HepG2 (cell line): ENCODE data around the gene RTN1. TPM values are rescaled to one million over a fixed set of nuclear protein-coding genes. Genes with fewer than 3 reads are reported as not detected.

Experiments
- ATAC-seq: fragments of 200-7000 bp; cut with Tn5 transposase; 3 replicates; pipeline ENCODE4 v1.9.1; 2020; ENCODE audit warnings: mild to moderate bottlenecking, moderate library complexity
- BruUV-seq: library from RNA; stranded (reverse); fragments of 400-500 nt; replicated peaks from 2 replicates; lab custom pipeline; 2021; lab: Mats Ljungman, UMichigan
- CTCF ChIA-PET: fragments of 300-600 bp; formaldehyde crosslinking; extraction: SDS; loops from one replicate; lab custom pipeline; 2021; ENCODE audit warnings: low total read pairs, inconsistent platforms, low intra/inter-chr PET ratio; lab: Yijun Ruan, JAX
- POLR2A ChIA-PET: fragments of 350-600 bp; sonication (Branson Sonifier 250); formaldehyde crosslinking; loops from one replicate; lab custom pipeline; 2020; ENCODE audit warnings: antibody characterized with exemption, inconsistent platforms; lab: Yijun Ruan, JAX
- DNase-seq: peaks from one replicate; pipeline ENCODE4 v3.0.0-alpha.2; 2015; ENCODE audit warnings: low spot score
- FAIRE-seq: peaks from 3 replicates; lab custom pipeline; 2011; peaks lifted over from hg19 to GRCh38; lab: Jason Lieb, UNC
- H2AFZ ChIP-seq: one replicate; pipeline ENCODE4 v1.6.1; 2011; ENCODE audit warnings: low read length, inconsistent platforms
- H3K27ac ChIP-seq: fragments of 300-600 bp; 3 replicates; pipeline ENCODE4 v1.8.0; 2011; ENCODE audit warnings: mixed run types, mild to moderate bottlenecking, mixed read lengths, low read length, inconsistent platforms; ENCODE audit not compliant: insufficient read depth; ENCODE audit errors: extremely low read length
- H3K27me3 ChIP-seq, 2 experiments: fragments of 200-600 bp in 1 of 2; 2 replicates in 1 of 2; 3 replicates in 1 of 2; pipeline versions ENCODE4 v1.6.0 to v1.8.0; 2011; ENCODE audit warnings: low read length in 2 of 2, mild to moderate bottlenecking in 2 of 2, moderate library complexity in 2 of 2, inconsistent platforms in 1 of 2; ENCODE audit not compliant: insufficient read depth in 2 of 2, control insufficient read depth in 1 of 2
- H3K36me3 ChIP-seq, 2 experiments: fragments of 200-600 bp in 1 of 2; replicated peaks in 1 of 2; 2 replicates in 1 of 2; 3 replicates in 1 of 2; pipeline versions ENCODE4 v1.5.1 to v1.8.0; 2011; ENCODE audit warnings: low read length in 2 of 2, inconsistent platforms in 1 of 2; ENCODE audit not compliant: insufficient read depth in 2 of 2, control insufficient read depth in 1 of 2
- H3K4me1 ChIP-seq: 2 replicates; pipeline ENCODE4 v1.5.1; 2012; ENCODE audit warnings: low read length, inconsistent platforms; ENCODE audit not compliant: insufficient read depth
- H3K4me2 ChIP-seq: 2 replicates; pipeline ENCODE4 v1.6.0; 2011; ENCODE audit warnings: low read depth, low read length, inconsistent platforms
- H3K4me3 ChIP-seq, 3 experiments: fragments of 200-600 bp in 1 of 3; sonication (generic), shearing (Covaris generic) in 1 of 3; replicated peaks in 1 of 3; 2 replicates each; pipeline ENCODE4 v1.5.1; 2011 to 2016; ENCODE audit warnings: low read length in 3 of 3, inconsistent platforms in 2 of 3, low read depth in 2 of 3, mild to moderate bottlenecking in 2 of 3, control low read depth in 1 of 3, mixed read lengths in 1 of 3; ENCODE audit not compliant: insufficient read depth in 1 of 3
- H3K79me2 ChIP-seq: one replicate; pipeline ENCODE4 v1.6.1; 2011; ENCODE audit warnings: low read length, inconsistent platforms; ENCODE audit not compliant: insufficient read depth
- H3K9ac ChIP-seq: 2 replicates; pipeline ENCODE4 v1.6.0; 2011; ENCODE audit warnings: mild to moderate bottlenecking, low read depth, low read length, inconsistent platforms; ENCODE audit not compliant: insufficient read depth
- H3K9me3 ChIP-seq: 2 replicates; pipeline ENCODE4 v1.5.1; 2012; ENCODE audit warnings: mild to moderate bottlenecking, low read length
- H4K20me1 ChIP-seq: 2 replicates; pipeline ENCODE4 v1.6.0; 2011; ENCODE audit warnings: inconsistent platforms, mild to moderate bottlenecking, low read length, moderate library complexity; ENCODE audit not compliant: insufficient read depth
- GATA4 ChIP-seq: sonication (generic); IDR thresholded peaks from 2 replicates; pipeline ENCODE4 v1.6.1; 2016; ENCODE audit warnings: antibody characterized with exemption, low read depth, borderline replicate concordance
- HMG20A ChIP-seq: IDR thresholded peaks from 2 replicates; pipeline ENCODE4 v1.6.1; 2016; ENCODE audit warnings: borderline replicate concordance
- HNRNPL ChIP-seq: fragments of 200-400 bp; formaldehyde crosslinking; IDR thresholded peaks from 2 replicates; pipeline ENCODE4 v1.6.1; 2017; ENCODE audit warnings: mild to moderate bottlenecking, low read depth, low read length
- RARA ChIP-seq: IDR thresholded peaks from 2 replicates; pipeline ENCODE4 v1.6.1; 2016; ENCODE audit warnings: missing genetic modification reagents, missing compliant biosample characterization
- RCOR2 ChIP-seq: IDR thresholded peaks from 2 replicates; pipeline ENCODE4 v1.6.1; 2016; ENCODE audit warnings: missing biosample characterization, missing genetic modification reagents
- RFXANK ChIP-seq: IDR thresholded peaks from 2 replicates; pipeline ENCODE4 v1.6.1; 2016
- SAFB2 ChIP-seq: sonication (generic); formaldehyde crosslinking; IDR thresholded peaks from 2 replicates; pipeline ENCODE4 v1.5.1; 2020; ENCODE audit warnings: missing genetic modification reagents, low read depth, mild to moderate bottlenecking, borderline replicate concordance
- SIN3B ChIP-seq: fragments of 150-350 bp; IDR thresholded peaks from 2 replicates; pipeline ENCODE4 v1.6.1; 2014; ENCODE audit warnings: low read length
- SOX6 ChIP-seq, 2 experiments: fragments of 450-650 bp in 1 of 2; sonication (generic) in 1 of 2; formaldehyde crosslinking in 1 of 2; IDR thresholded peaks; 2 replicates each; pipeline versions ENCODE4 v1.4.0 to v1.6.1; 2017 to 2020; ENCODE audit warnings: antibody characterized with exemption in 1 of 2, mild to moderate bottlenecking in 1 of 2, missing genetic modification reagents in 1 of 2
- SRSF4 ChIP-seq: fragments of 200-400 bp; formaldehyde crosslinking; IDR thresholded peaks from one replicate; pipeline ENCODE4 v1.6.1; 2018; ENCODE audit warnings: mild to moderate bottlenecking, low read depth, low read length, moderate library complexity; ENCODE audit not compliant: poor library complexity, severe bottlenecking
- ZBTB7B ChIP-seq: sonication (generic); formaldehyde crosslinking; IDR thresholded peaks from 2 replicates; pipeline ENCODE4 v1.4.0; 2020; ENCODE audit warnings: missing genetic modification reagents
- ZNF264 ChIP-seq: sonication (generic); formaldehyde crosslinking; IDR thresholded peaks from 2 replicates; pipeline ENCODE4 v1.4.0; 2020; ENCODE audit warnings: missing genetic modification reagents
- ZNF570 ChIP-seq: sonication (generic); formaldehyde crosslinking; IDR thresholded peaks from 2 replicates; pipeline ENCODE4 v1.4.0; 2020; ENCODE audit warnings: mild to moderate bottlenecking, missing genetic modification reagents, borderline replicate concordance
- ZSCAN20 ChIP-seq: sonication (generic); formaldehyde crosslinking; IDR thresholded peaks from 2 replicates; pipeline ENCODE4 v1.4.0; 2020; ENCODE audit warnings: missing genetic modification reagents, mild to moderate bottlenecking, borderline replicate concordance
- WGBS: methylation state at CpG from one replicate; pipeline ENCODE4 v1.1.6; 2017; ENCODE audit warnings: low lambda C conversion rate; 5-methylcytosine and 5-hydroxymethylcytosine counted together
- in situ Hi-C: cut with HindIII; loops from 2 replicates; pipeline ENCODE4 v1.10.0; 2017; ENCODE audit warnings: low pct_unique_long_range_greater_than_20kb; ENCODE audit not compliant: extremely low pct_ligation_motif_present
- intact Hi-C: fragments of 100-400 bp; cut with micrococcal nuclease; formaldehyde crosslinking; loops from one replicate; pipeline ENCODE4 v1.10.0; 2022; ENCODE audit not compliant: unreplicated experiment
- polyA plus RNA-seq, 8 experiments: library from polyadenylated mRNA; depleted of rRNA in 3 of 8; stranded (reverse) in 7 of 8; unstranded in 1 of 8; fragments of >200 nt; fragmentation: Illumina TruSeq in 4 of 8; extraction: Trizol in 4 of 8; gene quantifications; 2 replicates each; pipeline versions ENCODE4 v1.2.1 to v1.2.3, GENCODE V29; 2011 to 2016; ENCODE audit warnings: low read depth in 4 of 8, missing spikeins in 1 of 8, mixed read lengths in 1 of 8; ENCODE audit not compliant: insufficient read depth in 1 of 8
- total RNA-seq, 5 experiments: library from RNA; depleted of rRNA; stranded (reverse); fragments of >200 nt; fragmentation: Illumina TruSeq; extraction: Trizol; gene quantifications; 2 replicates each; pipeline ENCODE4 v1.2.3, GENCODE V29; 2016; ENCODE audit warnings: low read depth in 1 of 5
- TF ChIP-seq, protein P1 (sequence below): sonication (generic); formaldehyde crosslinking; IDR thresholded peaks from 2 replicates; pipeline ENCODE4 v1.4.0; 2020; ENCODE audit warnings: missing genetic modification reagents, borderline replicate concordance
- TF ChIP-seq, protein P2 (sequence below): sonication (generic); formaldehyde crosslinking; IDR thresholded peaks from 2 replicates; pipeline ENCODE4 v1.4.0; 2020; ENCODE audit warnings: missing genetic modification reagents, mild to moderate bottlenecking, borderline replicate concordance
- TF ChIP-seq, protein P3 (sequence below): sonication (generic); formaldehyde crosslinking; IDR thresholded peaks from 2 replicates; pipeline ENCODE4 v1.5.0; 2020; ENCODE audit warnings: mild to moderate bottlenecking, missing genetic modification reagents

RTN1 gene
- total and polyA plus RNA-seq, 2 of the 13 experiments (the other 11 are each of a cell fraction or from before 2014, with no cell fraction given) = 0.04 to 0.18 TPM

DNA sequence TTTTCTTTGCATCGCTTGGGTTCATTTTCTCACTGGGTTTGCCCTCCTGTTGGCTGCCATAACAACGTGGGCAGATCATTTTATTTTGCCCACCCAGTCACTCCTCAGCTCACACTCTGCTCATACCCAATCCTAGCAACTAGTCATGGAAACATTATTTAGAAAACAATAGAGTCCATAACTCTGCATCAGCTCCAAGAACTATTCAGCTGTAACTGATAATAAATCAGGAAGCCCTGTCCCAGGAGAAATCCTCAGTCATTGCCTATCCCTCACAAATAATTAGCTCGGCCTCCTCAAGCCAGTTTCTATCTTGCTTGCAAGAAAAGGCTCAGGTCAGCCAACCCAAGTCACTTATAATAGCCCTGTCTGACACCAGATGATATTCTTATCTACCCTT is 43.2 kb downstream of the RTN1 start:
- TF ChIP-seq, protein P1, sequence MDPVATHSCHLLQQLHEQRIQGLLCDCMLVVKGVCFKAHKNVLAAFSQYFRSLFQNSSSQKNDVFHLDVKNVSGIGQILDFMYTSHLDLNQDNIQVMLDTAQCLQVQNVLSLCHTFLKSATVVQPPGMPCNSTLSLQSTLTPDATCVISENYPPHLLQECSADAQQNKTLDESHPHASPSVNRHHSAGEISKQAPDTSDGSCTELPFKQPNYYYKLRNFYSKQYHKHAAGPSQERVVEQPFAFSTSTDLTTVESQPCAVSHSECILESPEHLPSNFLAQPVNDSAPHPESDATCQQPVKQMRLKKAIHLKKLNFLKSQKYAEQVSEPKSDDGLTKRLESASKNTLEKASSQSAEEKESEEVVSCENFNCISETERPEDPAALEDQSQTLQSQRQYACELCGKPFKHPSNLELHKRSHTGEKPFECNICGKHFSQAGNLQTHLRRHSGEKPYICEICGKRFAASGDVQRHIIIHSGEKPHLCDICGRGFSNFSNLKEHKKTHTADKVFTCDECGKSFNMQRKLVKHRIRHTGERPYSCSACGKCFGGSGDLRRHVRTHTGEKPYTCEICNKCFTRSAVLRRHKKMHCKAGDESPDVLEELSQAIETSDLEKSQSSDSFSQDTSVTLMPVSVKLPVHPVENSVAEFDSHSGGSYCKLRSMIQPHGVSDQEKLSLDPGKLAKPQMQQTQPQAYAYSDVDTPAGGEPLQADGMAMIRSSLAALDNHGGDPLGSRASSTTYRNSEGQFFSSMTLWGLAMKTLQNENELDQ (CRISPR knock-in tag) = no peak
- no peak for TF ChIP-seq SIN3B
- no peak for TF ChIP-seq ZNF570 (CRISPR knock-in tag)
- TF ChIP-seq, protein P2, sequence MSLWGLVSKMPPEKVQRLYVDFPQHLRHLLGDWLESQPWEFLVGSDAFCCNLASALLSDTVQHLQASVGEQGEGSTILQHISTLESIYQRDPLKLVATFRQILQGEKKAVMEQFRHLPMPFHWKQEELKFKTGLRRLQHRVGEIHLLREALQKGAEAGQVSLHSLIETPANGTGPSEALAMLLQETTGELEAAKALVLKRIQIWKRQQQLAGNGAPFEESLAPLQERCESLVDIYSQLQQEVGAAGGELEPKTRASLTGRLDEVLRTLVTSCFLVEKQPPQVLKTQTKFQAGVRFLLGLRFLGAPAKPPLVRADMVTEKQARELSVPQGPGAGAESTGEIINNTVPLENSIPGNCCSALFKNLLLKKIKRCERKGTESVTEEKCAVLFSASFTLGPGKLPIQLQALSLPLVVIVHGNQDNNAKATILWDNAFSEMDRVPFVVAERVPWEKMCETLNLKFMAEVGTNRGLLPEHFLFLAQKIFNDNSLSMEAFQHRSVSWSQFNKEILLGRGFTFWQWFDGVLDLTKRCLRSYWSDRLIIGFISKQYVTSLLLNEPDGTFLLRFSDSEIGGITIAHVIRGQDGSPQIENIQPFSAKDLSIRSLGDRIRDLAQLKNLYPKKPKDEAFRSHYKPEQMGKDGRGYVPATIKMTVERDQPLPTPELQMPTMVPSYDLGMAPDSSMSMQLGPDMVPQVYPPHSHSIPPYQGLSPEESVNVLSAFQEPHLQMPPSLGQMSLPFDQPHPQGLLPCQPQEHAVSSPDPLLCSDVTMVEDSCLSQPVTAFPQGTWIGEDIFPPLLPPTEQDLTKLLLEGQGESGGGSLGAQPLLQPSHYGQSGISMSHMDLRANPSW (CRISPR knock-in tag) = no peak
- TF ChIP-seq HNRNPL = no peak
- TF ChIP-seq, protein P3, sequence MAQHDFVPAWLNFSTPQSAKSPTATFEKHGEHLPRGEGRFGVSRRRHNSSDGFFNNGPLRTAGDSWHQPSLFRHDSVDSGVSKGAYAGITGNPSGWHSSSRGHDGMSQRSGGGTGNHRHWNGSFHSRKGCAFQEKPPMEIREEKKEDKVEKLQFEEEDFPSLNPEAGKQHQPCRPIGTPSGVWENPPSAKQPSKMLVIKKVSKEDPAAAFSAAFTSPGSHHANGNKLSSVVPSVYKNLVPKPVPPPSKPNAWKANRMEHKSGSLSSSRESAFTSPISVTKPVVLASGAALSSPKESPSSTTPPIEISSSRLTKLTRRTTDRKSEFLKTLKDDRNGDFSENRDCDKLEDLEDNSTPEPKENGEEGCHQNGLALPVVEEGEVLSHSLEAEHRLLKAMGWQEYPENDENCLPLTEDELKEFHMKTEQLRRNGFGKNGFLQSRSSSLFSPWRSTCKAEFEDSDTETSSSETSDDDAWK = no peak
- no peak for TF ChIP-seq SOX6 (IDR thresholded peaks at IDR 0.05)
- no peak for TF ChIP-seq SOX6 (CRISPR knock-in tag; IDR thresholded peaks at IDR 0.05)
- no peak for TF ChIP-seq SAFB2 (CRISPR knock-in tag)
- TF ChIP-seq RARA (CRISPR knock-in tag) = no peak
- no peak for TF ChIP-seq HMG20A
- TF ChIP-seq GATA4 = no peak
- TF ChIP-seq RCOR2 (CRISPR knock-in tag) = no peak
- TF ChIP-seq RFXANK (CRISPR knock-in tag) = no peak
- TF ChIP-seq SRSF4 = no peak
- no peak for TF ChIP-seq ZBTB7B
- no peak for TF ChIP-seq ZNF264 (CRISPR knock-in tag)
- TF ChIP-seq ZSCAN20 = no peak
- Histone ChIP-seq H2AFZ (no peak overlapping the region), H3K4me3 (no peak overlapping the region), H3K79me2 (no peaks in the 10 kb centered on the region), H3K4me1 (no peaks in the 10 kb centered on the region), H3K9ac (no peak overlapping the region), H3K4me2 (no peak overlapping the region), H3K27me3 (no peaks in the 10 kb centered on the region), H4K20me1 (no peaks in the 10 kb centered on the region), H3K36me3 (no peaks in the 10 kb centered on the region), H3K9me3 (no peaks in the 10 kb centered on the region), H3K27ac (no peak overlapping the region)
- intact Hi-C loops = no loop called here
- DNase-seq = no peak
- no TSS peak for BruUV-seq
- ChIA-PET CTCF (no interaction called here), POLR2A (no interaction called here)
- in situ Hi-C loops = no loop called here
- no peak for FAIRE-seq
- ATAC-seq = no peak
- 6% methylated on average over 3 of the region's 3 CpGs for WGBS
